Erythroblast (primary cell): Measurements from ENCODE around the gene LIAS.

Experiments used
- GATA1 ChIP-seq: IDR thresholded peaks from 2 replicates; pipeline ENCODE4 v1.6.1; 2011; ENCODE audit warnings: low read depth, mild to moderate bottlenecking, control low read depth, low read length, moderate library complexity
- POLR2A ChIP-seq: IDR thresholded peaks from 2 replicates; pipeline ENCODE4 v1.6.1; 2011; ENCODE audit warnings: mild to moderate bottlenecking, low read length

DNA sequence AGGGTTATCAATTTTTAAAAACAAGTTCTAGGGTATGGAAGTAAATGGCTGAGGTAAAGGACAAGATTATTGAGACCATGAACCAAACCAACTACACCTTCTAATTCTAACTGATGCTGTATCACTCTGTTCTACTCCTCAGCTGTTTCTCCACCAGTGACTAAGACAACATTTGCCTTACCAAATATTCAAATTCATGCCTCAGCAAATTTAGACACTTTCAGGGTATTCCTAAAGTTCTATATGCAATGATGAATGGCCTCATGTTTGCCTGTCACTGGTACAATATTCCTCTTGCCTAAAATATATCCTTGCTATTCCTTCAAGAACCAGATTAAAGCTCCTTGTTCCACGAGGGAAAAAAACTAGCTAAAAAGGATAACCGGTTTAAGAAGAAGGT, 5.1 kb upstream of the LIAS start:
- no peak for TF ChIP-seq POLR2A
- no peak for TF ChIP-seq GATA1
